Fibroblast of peridontal ligament (primary cell): ENCODE data around the gene SNX27.

Source experiments
- DNase-seq: peaks from one replicate; pipeline ENCODE4 v3.0.0-alpha.2; 2010; ENCODE audit errors: extremely low read depth

Gene SNX27

DNA sequence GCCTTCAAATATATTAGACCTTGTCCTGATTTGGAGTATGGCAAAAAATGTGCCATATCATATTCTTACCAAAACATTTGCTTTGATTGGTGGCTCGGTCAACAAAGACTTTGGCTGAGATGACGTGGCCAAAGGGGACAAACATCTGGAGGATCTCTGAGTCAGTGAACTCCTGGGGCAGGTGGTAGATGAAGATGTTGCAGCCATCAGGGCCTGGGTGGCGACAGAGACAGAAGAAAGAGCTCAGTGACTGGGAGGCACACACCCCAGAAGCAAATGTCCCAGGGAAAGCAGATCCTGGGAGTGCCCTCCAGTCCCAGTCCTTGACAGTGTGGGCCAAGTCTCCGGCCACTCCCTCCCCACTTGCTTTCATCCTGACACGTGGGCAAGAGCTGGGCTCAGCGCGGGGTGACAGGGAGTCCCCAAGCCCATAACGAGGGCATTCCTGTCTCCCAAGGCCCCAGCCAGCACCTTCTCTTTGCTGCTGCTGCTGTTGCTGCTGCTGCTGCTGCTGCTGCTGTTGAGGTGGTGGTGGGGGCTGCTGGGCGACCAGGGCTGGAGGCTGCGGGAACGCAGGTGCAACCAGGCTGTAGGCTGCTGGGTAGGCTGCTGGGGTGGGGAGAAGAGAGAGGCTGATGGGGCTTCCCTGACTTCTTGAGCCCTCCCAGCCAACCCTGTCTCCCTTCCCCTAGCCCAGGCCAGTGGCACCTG lies 94.1 kb downstream of the SNX27 start:
- no peak for DNase-seq

DNA sequence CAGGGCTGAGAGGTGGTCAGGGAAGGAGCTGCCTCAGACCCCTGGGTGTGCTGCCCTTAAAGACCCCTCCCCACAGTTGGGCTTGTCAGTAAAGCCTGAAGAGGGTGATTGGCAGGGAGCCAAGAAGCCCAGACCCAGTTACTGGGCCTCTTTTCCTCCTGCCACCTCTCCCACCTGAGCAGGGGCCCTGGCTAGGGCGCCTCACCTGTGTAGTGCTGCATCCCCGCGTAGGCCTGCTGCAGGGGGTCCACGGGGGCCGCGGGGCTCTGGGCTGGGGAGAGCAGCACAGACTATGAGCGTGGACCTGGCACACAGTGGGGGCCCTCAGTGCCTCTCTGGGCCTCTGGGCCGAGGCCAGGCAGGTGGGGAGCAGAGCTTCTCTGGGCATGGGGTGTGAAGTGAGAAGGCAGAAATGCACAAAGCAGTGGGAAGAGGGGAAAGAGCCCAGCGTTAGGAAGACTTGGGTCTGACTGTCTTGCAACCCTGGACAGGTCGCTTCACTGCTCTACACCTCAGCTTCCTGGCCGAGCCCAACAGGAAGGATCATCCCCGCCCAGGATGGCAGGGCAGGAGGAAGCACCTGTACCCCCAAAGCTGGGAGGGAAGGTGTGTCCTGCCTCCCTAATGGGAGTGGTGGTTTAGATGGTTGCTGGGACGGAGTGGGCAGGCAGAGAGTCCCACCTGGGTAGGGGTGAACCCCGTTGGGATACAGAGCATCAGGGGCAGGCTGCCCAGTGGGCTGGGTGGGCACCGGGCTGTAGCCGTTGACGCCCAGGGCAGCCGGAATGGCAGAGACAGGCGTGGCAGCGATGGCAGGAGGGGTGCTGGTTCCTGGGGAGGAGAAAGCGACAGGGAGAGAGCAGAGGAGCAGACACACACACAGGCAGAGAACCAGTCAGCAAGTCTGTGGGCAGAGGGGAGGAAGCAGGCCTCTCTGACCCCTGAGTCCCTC lies 94.9 kb downstream of the SNX27 start:
- no peak for DNase-seq

DNA sequence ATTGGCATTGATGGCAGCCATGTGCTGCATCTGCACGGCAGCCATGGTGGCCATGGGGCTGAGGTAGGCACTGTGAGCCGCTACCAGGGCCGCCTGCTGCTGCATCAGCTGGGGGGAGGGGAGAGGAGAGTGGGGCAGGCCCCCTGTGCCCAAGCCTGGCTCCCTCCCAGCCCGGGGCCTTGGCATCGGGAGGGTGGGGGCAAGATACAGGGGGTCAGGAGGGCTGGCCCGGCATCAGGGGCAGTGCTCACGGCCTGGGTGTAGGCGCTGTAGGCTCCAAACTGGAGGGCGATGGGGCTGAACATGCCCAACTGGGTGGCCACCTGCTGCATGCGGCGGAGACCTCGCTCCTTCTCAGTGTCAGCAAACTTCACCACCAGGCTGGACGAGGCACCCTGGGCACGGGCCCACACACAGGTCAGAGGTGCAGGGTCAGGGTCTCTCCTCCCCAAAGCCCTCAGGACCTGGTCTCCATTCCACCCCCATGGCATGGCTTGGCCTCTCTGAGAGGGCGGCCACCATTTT lies 95.8 kb downstream of the SNX27 start:
- DNase-seq = no peak

DNA sequence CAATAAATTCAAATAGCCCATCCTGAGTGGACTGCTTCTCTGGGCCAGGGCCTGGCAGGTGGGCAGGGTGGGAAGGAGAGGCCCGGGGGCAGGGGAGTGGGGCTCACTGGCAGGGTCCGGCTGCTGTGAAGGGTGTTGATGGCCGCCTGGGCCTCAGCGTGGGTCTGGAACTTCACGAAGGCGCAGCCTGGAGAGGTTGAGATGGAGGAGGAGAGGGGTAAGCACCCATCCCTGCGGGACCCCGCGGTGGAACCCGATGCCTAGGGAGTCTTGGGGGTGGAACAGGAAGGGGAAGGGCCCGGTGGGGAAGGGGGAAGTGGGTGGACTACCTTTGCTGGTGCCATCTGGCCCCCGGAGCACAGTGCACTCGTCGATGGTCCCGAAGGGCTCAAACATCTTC lies 97.0 kb downstream of the SNX27 start:
- no peak for DNase-seq

GRCh38 chr1:151710187-151710840 lies 98.5 kb downstream of the SNX27 start:
- peak; percentile 21 for DNase-seq

DNA sequence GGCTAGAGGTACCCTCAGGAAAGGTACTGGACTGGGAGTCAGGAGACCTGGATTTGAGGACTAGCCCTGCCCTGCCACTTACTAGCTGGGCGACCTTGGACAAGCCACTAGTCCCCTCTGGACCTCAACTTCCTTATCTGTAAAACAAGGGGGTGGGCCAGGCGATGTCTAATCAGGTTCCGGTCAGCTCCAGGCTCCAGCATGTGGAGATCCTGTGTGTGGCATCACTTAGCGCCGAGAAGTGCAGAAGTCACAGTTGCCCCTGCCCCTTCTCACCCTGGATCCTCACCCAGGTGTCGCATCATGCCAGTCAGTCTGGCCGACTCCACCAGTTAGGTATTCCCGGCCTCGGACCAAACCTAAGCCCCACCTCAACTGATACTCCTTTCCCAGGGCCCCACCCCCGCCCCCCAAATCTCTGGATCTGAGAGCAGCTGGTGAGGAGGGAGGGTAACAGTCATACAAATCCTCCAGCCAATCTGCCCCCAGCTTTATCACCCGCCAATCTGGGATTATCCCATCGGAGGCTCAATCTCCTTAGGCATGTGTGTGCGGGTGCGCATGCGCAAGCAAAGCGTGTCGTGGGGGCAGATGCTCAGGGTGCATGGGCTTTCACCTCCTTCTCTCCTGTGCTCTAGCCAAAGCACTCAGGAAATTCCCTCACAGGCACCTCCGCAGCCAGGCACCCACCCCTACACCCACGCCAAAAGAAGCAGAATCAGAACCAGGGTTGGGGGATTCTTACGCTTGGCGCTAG lies 99.4 kb downstream of the SNX27 start:
- no peak for DNase-seq

- no peak for DNase-seq
Observed at GRCh38 chr1:151711951-151712350, 100.1 kb downstream of the SNX27 start.

- no peak for DNase-seq
Observed at GRCh38 chr1:151713044-151713443, 101.2 kb downstream of the SNX27 start.

DNA sequence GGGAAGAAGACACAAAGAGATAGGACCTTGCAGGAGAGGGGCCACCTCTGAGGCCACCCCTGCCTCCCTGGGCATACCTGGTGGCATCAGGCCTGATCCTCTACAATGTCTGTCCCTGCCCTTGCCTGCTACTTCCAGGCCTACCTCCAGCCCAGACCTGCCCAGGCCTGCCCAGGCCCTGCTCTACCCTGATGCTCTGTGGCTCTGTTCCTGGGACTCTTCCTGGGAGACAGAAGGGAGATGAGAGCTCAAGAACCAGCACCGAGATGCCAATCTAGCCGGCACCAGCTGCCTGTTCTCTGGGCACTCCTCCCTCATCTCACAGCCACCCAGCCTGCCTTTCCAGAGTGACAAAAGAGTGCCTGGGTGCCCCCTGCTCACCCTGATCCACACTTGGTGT lies 102.0 kb downstream of the SNX27 start:
- DNase-seq = no peak

GRCh38 chr1:151714820-151715725 lies 103.2 kb downstream of the SNX27 start:
- DNase-seq = no peak

DNA sequence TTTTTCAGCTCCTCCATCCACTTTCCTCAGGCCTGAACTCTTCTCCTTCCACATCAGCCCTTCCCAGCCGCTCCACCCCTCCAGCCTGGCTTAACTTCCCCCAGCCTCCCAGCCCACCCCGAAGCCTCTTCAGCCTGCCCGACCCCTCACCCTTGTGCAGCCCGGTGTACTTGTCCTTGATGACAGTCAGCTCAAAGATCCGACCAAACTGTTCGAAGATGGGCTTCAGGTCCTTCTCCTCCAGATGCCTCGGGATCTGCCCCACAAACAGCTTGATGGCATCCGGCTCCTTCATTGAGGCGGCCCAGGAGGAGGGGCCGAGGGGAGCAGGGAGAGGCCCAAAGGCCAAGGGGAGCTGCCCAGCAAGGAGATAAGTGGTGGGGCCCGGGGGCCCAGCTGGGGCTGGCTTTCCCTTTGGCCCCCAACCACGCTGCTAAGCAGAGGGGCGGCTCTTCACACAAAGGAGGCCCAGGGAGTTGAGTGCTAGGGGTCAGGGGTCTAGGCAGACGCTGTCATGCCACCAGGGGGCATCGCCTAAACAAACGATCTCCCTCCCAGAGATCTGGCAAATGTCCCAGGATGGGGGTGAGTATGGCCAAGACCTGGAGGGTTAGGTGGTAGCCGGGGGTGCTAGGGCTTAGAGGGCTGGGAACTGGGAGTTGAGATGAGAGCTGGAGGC lies 104.0 kb downstream of the SNX27 start:
- DNase-seq = no peak

GRCh38 chr1:151716405-151716762 lies 104.5 kb downstream of the SNX27 start:
- no peak for DNase-seq

DNA sequence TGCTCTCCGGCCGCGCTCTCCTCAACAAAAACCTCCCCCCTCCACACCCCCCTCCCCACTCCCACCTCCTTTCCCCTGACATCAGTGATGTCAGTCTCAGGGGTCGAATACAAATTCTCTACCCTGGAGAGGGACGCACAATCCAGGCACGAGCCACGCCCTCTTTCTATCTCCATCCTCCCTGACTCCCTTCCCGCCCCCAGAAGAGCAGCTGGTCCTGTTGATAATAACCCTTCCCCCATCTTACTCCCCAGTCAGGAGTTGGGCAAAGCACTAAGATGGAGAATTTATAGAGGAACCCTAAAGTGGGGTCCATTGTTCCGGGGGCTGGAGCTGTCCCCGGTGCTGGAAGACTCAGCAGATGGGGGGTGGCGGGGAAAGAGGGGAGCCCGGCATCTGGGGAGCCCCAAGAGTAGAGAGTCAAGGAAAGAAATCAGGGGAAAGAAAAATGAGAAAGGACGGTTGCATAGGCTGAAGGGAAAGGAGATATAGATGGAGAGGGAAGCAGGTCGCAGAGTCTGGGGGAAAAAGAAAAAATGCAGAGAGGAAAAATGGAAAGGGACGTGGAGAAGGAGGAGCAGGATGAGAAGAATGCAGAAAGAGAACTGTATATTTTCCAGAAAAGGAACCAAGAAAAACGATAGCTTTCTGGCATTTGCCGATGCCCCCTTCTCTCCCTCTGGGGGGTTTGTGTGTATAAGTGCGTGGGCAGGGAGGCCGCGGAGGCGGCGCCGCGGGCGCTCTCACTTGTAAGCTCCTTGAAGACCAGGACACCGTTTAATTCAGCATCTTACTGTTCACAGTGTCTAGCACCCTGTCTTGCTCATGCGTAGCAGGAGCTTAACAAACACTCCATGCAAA lies 105.2 kb downstream of the SNX27 start, which contains the start of gene CELF3:
TSS of gene CELF3 (minus strand) at position 33 of the 861 bp plus-strand sequence. CDS start 783 bp downstream, outside the sequence.
- DNase-seq = no peak

DNA sequence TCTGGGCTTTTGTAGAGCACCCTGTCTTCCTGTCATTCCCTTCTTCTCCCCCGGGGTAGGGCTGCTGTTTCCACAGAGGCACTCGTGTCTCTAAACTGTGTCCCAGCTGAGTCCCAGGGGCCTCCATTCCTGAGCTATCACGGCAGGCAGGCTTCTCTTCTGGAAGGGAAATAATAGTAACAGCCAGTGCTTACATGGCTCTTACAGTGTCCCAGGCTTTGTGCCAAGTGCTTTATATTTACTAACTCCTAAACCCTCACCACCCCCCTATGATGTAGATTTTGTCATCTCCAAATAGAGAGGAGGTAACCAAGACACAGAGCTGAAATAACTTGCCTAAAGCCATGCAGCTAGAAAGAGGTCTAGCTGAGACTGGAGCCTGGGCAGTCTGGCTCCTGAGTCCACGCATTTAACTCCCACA lies 106.2 kb downstream of the SNX27 start:
- no peak for DNase-seq

- no peak for DNase-seq
Observed at GRCh38 chr1:151718666-151719065, 106.8 kb downstream of the SNX27 start.

- no peak for DNase-seq
Observed at GRCh38 chr1:151720125-151720524, 108.3 kb downstream of the SNX27 start.

- peak; percentile 61 for DNase-seq
Observed at GRCh38 chr1:151720554-151720953, 108.7 kb downstream of the SNX27 start.

GRCh38 chr1:151720974-151721787 lies 109.3 kb downstream of the SNX27 start, which contains the start of gene RIIAD1:
RIIAD1 (plus strand) TSS chr1:151721522; CDS start chr1:151721537, 15 bp downstream.
- DNase-seq = peak; percentile 28
